Glutamatergic neuron (in vitro differentiated cells): Measurements from ENCODE around the gene PLEKHA1. TPM values are rescaled to one million over a fixed set of nuclear protein-coding genes. Genes with fewer than 3 reads are reported as not detected.

Source experiments
- DNase-seq: peaks from one replicate; pipeline ENCODE4 v3.0.0; 2022
- H3K27ac Mint-ChIP-seq: one replicate; pipeline ENCODE4 v1.8.0; 2020; ENCODE audit warnings: mild to moderate bottlenecking, mixed read lengths, inconsistent platforms; ENCODE audit not compliant: unreplicated experiment
- H3K27me3 Mint-ChIP-seq: one replicate; pipeline ENCODE4 v1.8.0; 2020; ENCODE audit warnings: mild to moderate bottlenecking, moderate library complexity, mixed read lengths, inconsistent platforms; ENCODE audit not compliant: unreplicated experiment
- H3K36me3 Mint-ChIP-seq: one replicate; pipeline ENCODE4 v1.8.0; 2020; ENCODE audit warnings: mild to moderate bottlenecking, mixed read lengths, inconsistent platforms; ENCODE audit not compliant: unreplicated experiment
- H3K4me1 Mint-ChIP-seq: one replicate; pipeline ENCODE4 v1.8.0; 2020; ENCODE audit warnings: mild to moderate bottlenecking, low read depth, mixed read lengths, inconsistent platforms; ENCODE audit not compliant: unreplicated experiment
- H3K4me3 Mint-ChIP-seq: one replicate; pipeline ENCODE4 v1.8.0; 2020; ENCODE audit warnings: mild to moderate bottlenecking, mixed read lengths, inconsistent platforms; ENCODE audit not compliant: unreplicated experiment
- H3K9me3 Mint-ChIP-seq: one replicate; pipeline ENCODE4 v1.8.0; 2020; ENCODE audit warnings: mild to moderate bottlenecking, moderate library complexity, mixed read lengths, inconsistent platforms; ENCODE audit not compliant: unreplicated experiment
- CTCF ChIP-seq: fragments of 200-600 bp; sonication (generic); IDR thresholded peaks from one replicate; pipeline ENCODE4 v1.5.0; 2021; ENCODE audit not compliant: partially characterized antibody, unreplicated experiment
- total RNA-seq: library from RNA; stranded (reverse); fragmentation: NEBNext Ultra II Directional; extraction: Animal tissue kit (Norgen Biotek cat#: 25700); gene quantifications from one replicate; pipeline ENCODE4 v1.2.1, GENCODE V29; 2021; ENCODE audit not compliant: unreplicated experiment

The PLEKHA1 gene
- total RNA-seq, 1 donor from 2014 or later, result 31.4 TPM

- Mint-ChIP-seq H3K4me1 (no peaks in the 10 kb centered on the region), H3K27ac (no peak overlapping the region), H3K9me3 (peaks cover 1% of the 10 kb centered on the region), H3K4me3 (no peak overlapping the region), H3K36me3 (no peaks in the 10 kb centered on the region), H3K27me3 (peaks cover 4% of the 10 kb centered on the region)
- no peak for DNase-seq
- no peak for TF ChIP-seq CTCF
Observed at GRCh38 chr10:122328676-122329075, 45.8 kb upstream of the PLEKHA1 start.

GRCh38 chr10:122329416-122329815 lies 45.1 kb upstream of the PLEKHA1 start:
- H3K4me3 Mint-ChIP-seq, result no peak overlapping the region
- H3K27ac Mint-ChIP-seq, result no peak overlapping the region
- DNase-seq, result no peak
- H3K36me3 Mint-ChIP-seq, result no peaks in the 10 kb centered on the region
- peaks cover 1% of the 10 kb centered on the region for H3K9me3 Mint-ChIP-seq
- no peak for TF ChIP-seq CTCF
- no peaks in the 10 kb centered on the region for H3K4me1 Mint-ChIP-seq
- peaks cover 4% of the 10 kb centered on the region for H3K27me3 Mint-ChIP-seq

- no peak for DNase-seq
- Mint-ChIP-seq H3K9me3 (no peaks in the 10 kb centered on the region), H3K4me1 (no peaks in the 10 kb centered on the region), H3K36me3 (no peaks in the 10 kb centered on the region), H3K27ac (no peak overlapping the region), H3K4me3 (no peak overlapping the region), H3K27me3 (peaks cover 2% of the 10 kb centered on the region)
- no peak for TF ChIP-seq CTCF
Observed at GRCh38 chr10:122331100-122331499, 43.4 kb upstream of the PLEKHA1 start.

GRCh38 chr10:122331615-122332446 lies 42.7 kb upstream of the PLEKHA1 start:
- TF ChIP-seq CTCF, result no peak
- Mint-ChIP-seq H3K27me3 (peaks cover 2% of the 10 kb centered on the region), H3K9me3 (no peaks in the 10 kb centered on the region), H3K4me1 (no peaks in the 10 kb centered on the region), H3K36me3 (no peaks in the 10 kb centered on the region), H3K4me3 (no peak overlapping the region), H3K27ac (no peak overlapping the region)
- DNase-seq, result no peak

- H3K36me3 Mint-ChIP-seq, result no peaks in the 10 kb centered on the region
- peaks cover 2% of the 10 kb centered on the region for H3K27me3 Mint-ChIP-seq
- H3K4me1 Mint-ChIP-seq, result no peaks in the 10 kb centered on the region
Observed at GRCh38 chr10:122333037-122333436, 41.5 kb upstream of the PLEKHA1 start.

More at GRCh38 chr10:122333037-122333436, 41.5 kb upstream of the PLEKHA1 start:
- no peak overlapping the region for H3K4me3 Mint-ChIP-seq
- TF ChIP-seq CTCF, result no peak
- no peaks in the 10 kb centered on the region for H3K9me3 Mint-ChIP-seq
- no peak for DNase-seq
- H3K27ac Mint-ChIP-seq, result no peak overlapping the region
